Stimulated activated effector memory CD8-positive, alpha-beta T cell treated with anti-CD3 and anti-CD28 coated beads, Interleukin-12 subunit alpha, Interleukin-12 subunit beta, amount 100 ng/mL, for 72 hours (primary cell): ENCODE data around the gene WASHC2C.
A peak's percentile ranks its signal among the peaks of the same experiment; 100 is the strongest.
"Not testable (repeated sequence)": the region's sequence is repeated elsewhere in the genome, so short reads cannot be mapped to it uniquely, and the experiment has no call there.

Experiments
- ATAC-seq: fragments of 150-1000 bp; cut with Tn5 transposase; 2 replicates; pipeline ENCODE4 v1.10.0; 2021
- DNase-seq, 2 donors: peaks; one replicate each; pipeline ENCODE4 v3.0.0; 2021 to 2022; ENCODE audit warnings: low spot score in 2 of 2
- H3K27ac Mint-ChIP-seq: one replicate; pipeline ENCODE4 v1.8.0; 2022; ENCODE audit warnings: mild to moderate bottlenecking, mixed read lengths
- H3K36me3 Mint-ChIP-seq: one replicate; pipeline ENCODE4 v1.8.0; 2022; ENCODE audit warnings: mild to moderate bottlenecking, mixed read lengths
- H3K4me1 Mint-ChIP-seq: one replicate; pipeline ENCODE4 v1.8.0; 2022; ENCODE audit warnings: mixed read lengths
- H3K4me3 Mint-ChIP-seq: one replicate; pipeline ENCODE4 v1.8.0; 2022; ENCODE audit warnings: mild to moderate bottlenecking, mixed read lengths
- H3K9me3 Mint-ChIP-seq: one replicate; pipeline ENCODE4 v1.8.0; 2022; ENCODE audit warnings: mixed read lengths

The WASHC2C gene, protein sequence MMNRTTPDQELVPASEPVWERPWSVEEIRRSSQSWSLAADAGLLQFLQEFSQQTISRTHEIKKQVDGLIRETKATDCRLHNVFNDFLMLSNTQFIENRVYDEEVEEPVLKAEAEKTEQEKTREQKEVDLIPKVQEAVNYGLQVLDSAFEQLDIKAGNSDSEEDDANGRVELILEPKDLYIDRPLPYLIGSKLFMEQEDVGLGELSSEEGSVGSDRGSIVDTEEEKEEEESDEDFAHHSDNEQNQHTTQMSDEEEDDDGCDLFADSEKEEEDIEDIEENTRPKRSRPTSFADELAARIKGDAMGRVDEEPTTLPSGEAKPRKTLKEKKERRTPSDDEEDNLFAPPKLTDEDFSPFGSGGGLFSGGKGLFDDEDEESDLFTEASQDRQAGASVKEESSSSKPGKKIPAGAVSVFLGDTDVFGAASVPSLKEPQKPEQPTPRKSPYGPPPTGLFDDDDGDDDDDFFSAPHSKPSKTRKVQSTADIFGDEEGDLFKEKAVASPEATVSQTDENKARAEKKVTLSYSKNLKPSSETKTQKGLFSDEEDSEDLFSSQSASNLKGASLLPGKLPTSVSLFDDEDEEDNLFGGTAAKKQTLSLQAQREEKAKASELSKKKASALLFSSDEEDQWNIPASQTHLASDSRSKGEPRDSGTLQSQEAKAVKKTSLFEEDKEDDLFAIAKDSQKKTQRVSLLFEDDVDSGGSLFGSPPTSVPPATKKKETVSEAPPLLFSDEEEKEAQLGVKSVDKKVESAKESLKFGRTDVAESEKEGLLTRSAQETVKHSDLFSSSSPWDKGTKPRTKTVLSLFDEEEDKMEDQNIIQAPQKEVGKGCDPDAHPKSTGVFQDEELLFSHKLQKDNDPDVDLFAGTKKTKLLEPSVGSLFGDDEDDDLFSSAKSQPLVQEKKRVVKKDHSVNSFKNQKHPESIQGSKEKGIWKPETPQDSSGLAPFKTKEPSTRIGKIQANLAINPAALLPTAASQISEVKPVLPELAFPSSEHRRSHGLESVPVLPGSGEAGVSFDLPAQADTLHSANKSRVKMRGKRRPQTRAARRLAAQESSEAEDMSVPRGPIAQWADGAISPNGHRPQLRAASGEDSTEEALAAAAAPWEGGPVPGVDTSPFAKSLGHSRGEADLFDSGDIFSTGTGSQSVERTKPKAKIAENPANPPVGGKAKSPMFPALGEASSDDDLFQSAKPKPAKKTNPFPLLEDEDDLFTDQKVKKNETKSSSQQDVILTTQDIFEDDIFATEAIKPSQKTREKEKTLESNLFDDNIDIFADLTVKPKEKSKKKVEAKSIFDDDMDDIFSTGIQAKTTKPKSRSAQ (N-terminal part only)

DNA sequence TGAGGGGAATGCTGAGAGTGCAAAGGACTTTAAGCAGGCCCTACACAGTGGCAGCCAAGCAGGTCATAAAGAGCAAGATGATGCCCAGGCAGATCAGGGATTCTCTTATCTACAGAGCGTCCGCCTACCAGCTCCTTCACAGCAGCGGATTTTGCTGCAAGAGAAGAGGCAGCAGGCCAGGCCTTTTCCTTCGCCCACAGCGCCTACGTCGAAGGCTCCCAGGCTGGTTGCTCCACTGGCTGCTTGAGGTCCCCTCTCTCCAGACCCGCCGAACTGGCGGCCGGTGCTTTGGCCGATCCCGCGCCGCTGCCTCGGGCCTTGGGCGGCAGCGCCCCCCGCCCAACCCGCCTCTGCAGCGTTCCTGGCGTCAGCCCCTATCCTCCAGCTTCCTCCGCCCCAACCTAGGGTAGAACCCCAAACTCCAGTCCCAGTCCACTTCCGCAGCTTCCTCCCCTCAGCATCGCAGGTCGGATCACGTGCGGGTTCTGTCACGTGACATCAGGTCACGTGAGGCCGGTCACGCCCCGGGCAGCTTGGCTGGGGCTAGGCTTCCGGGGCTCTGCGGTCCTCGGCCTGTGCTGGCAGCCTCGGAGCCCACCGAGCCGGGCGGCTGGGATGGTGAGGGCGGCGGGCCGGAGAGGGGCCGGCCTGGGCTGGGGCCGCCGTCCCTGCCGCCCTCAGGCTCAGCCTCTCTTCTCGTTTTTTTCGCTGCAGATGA is at the start of gene WASHC2C:
WASHC2C (plus strand) TSS at position 564 of the 718 bp plus-strand sequence; CDS start at position 616, 52 bp downstream.
- ATAC-seq: peak; percentile 95
- peak within 1 kb of the TSS; percentile 75 for H3K4me3 Mint-ChIP-seq
- peak; percentile 94 to 98 for DNase-seq
- H3K9me3 Mint-ChIP-seq, H3K4me1 Mint-ChIP-seq: not testable (repeated sequence)
- H3K36me3 Mint-ChIP-seq: peaks cover 28% of the 10 kb centered on the region
- H3K27ac Mint-ChIP-seq: peak within 1 kb of the TSS; percentile 94

DNA sequence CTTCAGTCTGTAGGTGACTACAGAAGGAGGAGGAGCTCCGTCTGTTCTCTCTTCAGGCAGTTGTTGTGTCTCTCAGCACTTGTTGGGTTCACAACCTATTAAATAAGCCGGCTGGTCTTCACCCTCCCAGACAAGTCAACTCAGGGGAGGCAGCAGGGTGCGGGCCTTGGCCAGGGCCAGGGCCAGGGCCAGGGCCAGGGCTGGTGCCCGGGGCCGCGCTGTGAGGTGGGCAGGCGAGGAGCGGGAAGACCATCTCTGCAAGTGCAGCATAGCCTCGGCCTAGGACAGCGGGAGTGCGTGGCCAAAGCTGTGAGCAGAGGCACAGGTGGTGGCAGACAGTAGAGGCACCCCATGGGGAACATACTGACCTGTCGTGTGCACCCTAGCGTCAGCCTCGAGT is 48.6 kb upstream of the WASHC2C start:
- not testable (repeated sequence) for H3K9me3 Mint-ChIP-seq, H3K4me3 Mint-ChIP-seq, H3K27ac Mint-ChIP-seq, H3K36me3 Mint-ChIP-seq, DNase-seq, H3K4me1 Mint-ChIP-seq, ATAC-seq

DNA sequence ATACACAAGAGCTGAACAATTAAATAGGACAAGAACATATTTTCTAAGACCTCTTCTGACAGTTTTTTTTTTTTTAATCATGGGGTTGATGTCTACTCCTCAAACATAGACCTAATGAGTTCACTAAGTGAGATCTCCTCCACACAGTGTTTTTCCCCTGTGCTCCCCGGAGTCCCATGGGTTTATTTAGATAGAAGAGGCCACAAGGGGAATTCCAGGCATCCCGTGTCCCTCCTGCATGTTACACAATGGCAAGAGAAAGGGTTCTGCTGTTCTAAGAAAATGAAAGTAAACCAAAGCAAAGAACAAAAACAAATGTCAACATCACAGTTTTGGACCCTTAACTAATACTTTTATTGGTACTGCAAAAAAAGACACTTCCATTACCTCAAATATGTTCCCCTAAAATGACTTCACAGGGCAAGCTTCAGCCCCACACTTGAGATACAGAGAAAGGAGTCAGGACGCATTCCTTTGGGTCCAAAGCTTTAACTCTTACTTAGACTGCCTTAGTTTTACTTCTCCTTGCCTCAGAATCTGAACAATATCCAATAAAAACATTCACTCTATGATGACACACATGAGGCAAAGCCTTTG is 16.8 kb upstream of the WASHC2C start:
- not testable (repeated sequence) for H3K4me3 Mint-ChIP-seq, H3K4me1 Mint-ChIP-seq, DNase-seq, H3K9me3 Mint-ChIP-seq, ATAC-seq, H3K36me3 Mint-ChIP-seq, H3K27ac Mint-ChIP-seq

DNA sequence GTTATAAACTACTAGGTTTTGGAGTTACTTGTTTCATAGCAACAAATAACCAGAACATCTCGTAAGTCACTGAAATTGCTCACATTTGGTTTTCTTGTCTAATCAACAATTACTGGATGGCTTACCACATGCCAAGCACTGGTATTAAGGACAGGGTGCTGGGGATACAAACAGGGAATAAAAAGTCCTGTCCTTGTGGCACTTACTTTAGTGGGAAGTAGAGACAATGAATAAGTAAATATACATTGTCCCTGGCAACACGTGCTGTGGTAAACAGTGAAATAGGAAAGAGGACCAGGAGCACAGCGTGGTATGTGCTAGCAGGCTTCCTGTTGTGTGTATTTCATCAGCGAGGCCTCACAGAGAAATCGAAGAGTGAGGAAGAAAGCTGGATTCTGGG is 15.8 kb upstream of the WASHC2C start:
- not testable (repeated sequence) for H3K27ac Mint-ChIP-seq, DNase-seq, H3K9me3 Mint-ChIP-seq, H3K36me3 Mint-ChIP-seq, H3K4me3 Mint-ChIP-seq, ATAC-seq, H3K4me1 Mint-ChIP-seq

DNA sequence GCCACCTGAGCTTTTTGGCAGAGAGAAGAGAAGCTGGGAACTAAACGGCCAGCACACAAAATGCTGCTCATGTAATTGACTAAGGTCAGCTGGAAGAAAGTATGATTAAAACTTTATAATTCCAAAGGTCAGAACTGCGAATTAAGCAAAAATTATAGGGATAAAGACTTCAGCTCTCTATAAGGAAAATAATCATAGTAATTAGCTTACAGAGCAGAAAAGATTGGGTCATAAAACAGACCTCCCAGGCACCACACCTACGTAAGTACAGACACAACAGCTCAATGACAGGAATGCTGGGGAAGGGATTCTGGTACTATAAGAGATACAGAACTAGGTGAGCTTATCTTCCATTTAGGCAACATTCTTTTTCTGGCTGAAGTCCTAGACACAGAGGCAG is 10.0 kb upstream of the WASHC2C start:
- not testable (repeated sequence) for H3K9me3 Mint-ChIP-seq, H3K4me1 Mint-ChIP-seq, H3K4me3 Mint-ChIP-seq, H3K36me3 Mint-ChIP-seq, ATAC-seq, DNase-seq, H3K27ac Mint-ChIP-seq

DNA sequence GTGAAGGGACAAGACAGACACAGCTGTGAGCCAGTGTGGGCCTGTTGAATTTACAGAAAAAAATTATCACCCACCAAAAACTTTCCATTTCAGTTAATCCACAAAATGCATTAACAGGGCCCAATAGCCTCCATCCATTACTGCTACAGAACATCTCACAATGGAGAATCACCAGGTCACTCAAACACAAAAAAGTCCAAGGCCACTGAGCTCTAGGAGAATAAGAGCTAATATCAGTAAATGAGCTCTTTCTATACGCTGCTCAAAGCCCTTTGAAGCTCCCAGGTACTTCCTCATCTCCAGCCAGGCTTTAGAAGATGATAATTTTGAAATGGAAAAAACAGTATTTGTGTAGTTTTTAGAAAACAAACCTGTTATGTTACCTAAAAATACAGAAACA is 9.4 kb upstream of the WASHC2C start:
- not testable (repeated sequence) for H3K27ac Mint-ChIP-seq, ATAC-seq, H3K9me3 Mint-ChIP-seq, H3K4me1 Mint-ChIP-seq, DNase-seq, H3K4me3 Mint-ChIP-seq, H3K36me3 Mint-ChIP-seq

DNA sequence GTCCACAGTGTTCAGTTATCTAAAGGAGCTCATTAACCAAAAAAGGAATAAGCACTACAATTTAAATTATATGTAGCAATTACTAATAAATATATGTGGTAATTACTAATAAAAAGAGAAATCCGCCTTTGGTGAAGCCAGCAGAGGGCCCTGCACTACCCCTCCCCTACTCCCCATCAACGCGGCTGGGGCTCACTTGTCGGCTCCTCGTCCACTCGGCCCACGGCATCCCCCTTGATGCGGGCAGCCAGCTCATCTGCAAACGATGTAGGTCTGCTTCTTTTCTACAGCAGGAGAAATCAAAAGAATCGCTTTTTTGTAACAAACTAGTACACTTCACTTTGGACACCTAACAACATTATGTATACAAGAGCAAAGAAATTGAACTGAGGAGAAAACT is 5.6 kb upstream of the WASHC2C start:
- not testable (repeated sequence) for H3K4me3 Mint-ChIP-seq, H3K4me1 Mint-ChIP-seq, H3K9me3 Mint-ChIP-seq, H3K27ac Mint-ChIP-seq, H3K36me3 Mint-ChIP-seq, DNase-seq, ATAC-seq

DNA sequence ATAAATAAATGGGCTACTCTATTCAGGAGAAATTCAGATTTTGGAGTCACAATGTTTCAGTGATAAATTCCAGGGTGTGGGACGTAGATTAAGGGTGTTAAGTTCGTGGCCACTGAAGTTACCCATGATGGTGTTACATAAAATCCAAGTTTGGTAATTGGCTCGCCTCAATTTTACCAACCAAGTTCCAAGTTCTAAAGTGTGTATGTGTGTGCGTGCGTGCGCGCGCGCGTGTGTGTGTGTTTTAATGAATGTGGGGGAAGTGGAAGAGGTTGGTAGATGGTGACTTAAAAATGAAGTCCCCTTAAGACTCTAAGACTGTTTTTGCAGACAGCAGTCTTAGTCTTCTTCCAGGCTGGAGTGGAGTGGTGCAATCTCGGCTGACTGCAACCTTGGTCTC is 3.2 kb upstream of the WASHC2C start:
- not testable (repeated sequence) for H3K4me1 Mint-ChIP-seq, H3K4me3 Mint-ChIP-seq, ATAC-seq, H3K9me3 Mint-ChIP-seq, DNase-seq, H3K27ac Mint-ChIP-seq
- peaks cover 10% of the 10 kb centered on the region for H3K36me3 Mint-ChIP-seq

DNA sequence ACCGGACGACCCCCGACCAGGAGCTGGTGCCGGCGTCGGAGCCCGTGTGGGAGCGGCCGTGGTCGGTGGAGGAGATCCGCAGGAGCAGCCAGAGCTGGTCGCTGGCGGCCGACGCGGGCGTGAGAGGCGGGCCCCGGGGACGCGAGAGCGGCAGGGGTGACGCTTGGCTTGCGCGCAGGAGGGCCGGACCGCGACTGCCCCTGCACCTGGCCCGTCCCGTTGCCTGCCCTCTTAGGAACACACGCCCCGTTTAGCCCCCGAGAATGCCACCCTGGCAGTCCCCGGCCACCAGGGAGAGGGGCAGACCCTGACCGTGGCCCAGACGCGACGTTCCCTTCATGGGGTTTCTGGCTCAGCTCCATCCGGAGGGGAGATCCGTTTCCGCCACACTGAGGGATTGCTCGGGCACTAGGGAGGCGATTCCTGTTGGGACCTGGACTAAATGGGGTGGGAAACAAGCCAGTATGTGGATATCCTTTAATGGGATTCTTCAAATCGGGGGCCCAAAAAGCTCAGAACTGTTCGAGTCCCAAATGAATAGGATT is 427 bp downstream of the WASHC2C start:
- Mint-ChIP-seq H3K27ac (peak overlapping the region; percentile 94), H3K4me3 (peak overlapping the region; percentile 75), H3K36me3 (peaks cover 32% of the 10 kb centered on the region)
- not testable (repeated sequence) for H3K9me3 Mint-ChIP-seq, H3K4me1 Mint-ChIP-seq
- ATAC-seq (peak; percentile 74), DNase-seq (peak in 1 of 2 donors; percentile 57)

DNA sequence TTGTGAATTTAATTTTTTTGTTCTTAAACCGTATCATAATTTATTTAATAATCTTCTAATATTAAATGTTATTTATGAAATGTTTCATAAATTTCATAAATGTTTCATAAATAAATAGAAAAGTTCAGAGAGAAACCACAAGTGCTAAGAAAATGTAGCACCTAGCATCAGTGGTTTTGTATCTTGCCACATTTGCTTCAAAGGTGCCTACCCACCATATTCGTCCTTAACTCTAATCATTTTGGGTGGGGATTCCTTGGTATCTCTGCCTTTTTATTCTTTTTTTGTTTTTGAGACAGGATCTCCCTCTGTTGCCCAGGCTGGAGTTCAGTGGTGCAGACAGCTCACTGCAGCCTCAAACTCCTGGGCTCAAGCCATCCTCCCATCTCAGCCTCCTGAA is 7.4 kb downstream of the WASHC2C start:
- not testable (repeated sequence) for ATAC-seq, H3K9me3 Mint-ChIP-seq, H3K4me1 Mint-ChIP-seq, H3K27ac Mint-ChIP-seq, DNase-seq, H3K4me3 Mint-ChIP-seq
- H3K36me3 Mint-ChIP-seq: peaks cover 46% of the 10 kb centered on the region

DNA sequence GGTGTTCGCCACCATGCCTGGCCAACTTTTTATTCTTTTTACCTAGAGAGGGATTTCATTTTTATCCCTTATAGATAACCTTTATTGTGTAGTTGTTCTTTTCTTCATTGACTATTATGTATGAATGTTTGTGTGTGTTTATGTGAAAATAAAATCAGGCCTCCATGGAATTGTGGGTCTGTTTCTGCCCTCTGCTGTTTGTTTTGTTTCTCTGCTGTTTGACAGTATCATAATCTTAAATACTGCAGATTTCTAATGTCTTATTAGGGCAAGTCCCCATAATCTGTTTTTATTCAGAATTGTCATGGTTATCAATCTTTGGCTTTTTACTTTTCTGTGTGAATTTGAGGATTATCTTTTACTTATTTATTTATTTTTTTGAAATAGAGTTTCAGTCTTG is 7.8 kb downstream of the WASHC2C start:
- peaks cover 44% of the 10 kb centered on the region for H3K36me3 Mint-ChIP-seq
- not testable (repeated sequence) for H3K4me3 Mint-ChIP-seq, ATAC-seq, H3K27ac Mint-ChIP-seq, DNase-seq, H3K9me3 Mint-ChIP-seq, H3K4me1 Mint-ChIP-seq

DNA sequence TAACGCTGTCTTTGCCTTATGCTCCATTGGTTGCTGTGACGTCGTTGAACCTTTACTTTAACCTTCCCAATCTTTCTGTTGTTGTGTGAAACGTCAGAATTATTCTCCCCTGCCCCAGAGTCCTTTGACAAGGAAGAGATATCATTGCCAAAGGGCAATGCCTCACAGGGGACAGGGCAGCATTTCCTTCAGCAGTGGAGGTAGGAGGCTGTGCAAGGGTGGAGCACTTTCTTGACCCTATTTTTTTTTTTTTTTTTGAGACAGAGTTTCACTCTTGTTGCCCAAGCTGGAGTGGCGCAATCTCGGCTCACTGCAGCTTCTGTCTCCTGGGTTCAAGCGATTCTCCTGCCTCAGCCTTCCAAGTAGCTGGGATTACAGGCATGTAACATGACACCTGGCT is 14.5 kb downstream of the WASHC2C start:
- H3K4me1 Mint-ChIP-seq, H3K27ac Mint-ChIP-seq, ATAC-seq, DNase-seq, H3K4me3 Mint-ChIP-seq, H3K9me3 Mint-ChIP-seq: not testable (repeated sequence)
- H3K36me3 Mint-ChIP-seq: peaks cover 48% of the 10 kb centered on the region

DNA sequence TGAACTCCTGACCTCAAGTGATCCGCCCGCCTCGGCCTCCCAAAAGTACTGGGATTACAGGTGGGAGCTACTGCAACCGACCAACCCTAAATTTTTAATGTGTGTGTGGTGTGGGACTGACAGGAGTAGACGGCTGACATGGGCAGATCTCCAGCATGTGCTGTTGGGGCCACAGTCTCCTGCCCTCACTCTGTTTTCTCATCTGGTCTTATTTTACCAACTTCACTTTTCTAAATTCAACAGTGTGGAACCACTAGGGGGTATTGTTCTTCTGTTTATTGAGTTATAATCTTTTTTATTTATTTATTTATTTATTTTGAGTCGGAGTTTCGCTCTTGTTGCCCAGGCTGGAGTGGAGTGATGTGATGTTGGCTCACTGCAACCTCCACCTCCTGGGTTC is 14.9 kb downstream of the WASHC2C start:
- H3K4me3 Mint-ChIP-seq, H3K9me3 Mint-ChIP-seq, H3K4me1 Mint-ChIP-seq, DNase-seq, H3K27ac Mint-ChIP-seq, ATAC-seq: not testable (repeated sequence)
- H3K36me3 Mint-ChIP-seq: peaks cover 46% of the 10 kb centered on the region

DNA sequence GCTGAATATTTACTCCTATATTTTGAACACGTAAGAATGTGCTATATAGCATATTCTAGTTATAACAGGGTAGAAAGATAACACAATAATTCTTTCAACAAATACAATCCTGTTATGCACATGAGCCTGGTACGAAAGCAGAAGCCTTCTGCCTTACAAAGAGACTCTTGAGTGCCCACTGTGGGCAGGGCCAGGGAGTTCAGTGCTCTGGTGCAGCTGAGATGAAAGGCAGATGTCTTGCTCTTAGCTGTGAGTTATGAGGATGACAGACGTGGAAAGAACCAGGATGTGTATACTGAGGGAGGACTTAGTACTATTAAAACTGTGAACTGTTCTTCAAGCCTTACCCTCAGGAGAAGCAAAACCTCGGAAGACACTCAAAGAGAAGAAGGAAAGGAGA is 24.1 kb downstream of the WASHC2C start:
- peaks cover 21% of the 10 kb centered on the region for H3K36me3 Mint-ChIP-seq
- H3K27ac Mint-ChIP-seq, H3K9me3 Mint-ChIP-seq, H3K4me3 Mint-ChIP-seq, ATAC-seq, H3K4me1 Mint-ChIP-seq, DNase-seq: not testable (repeated sequence)
